ENCODE data around the gene EXOC6.

EXOC6 gene

DNA sequence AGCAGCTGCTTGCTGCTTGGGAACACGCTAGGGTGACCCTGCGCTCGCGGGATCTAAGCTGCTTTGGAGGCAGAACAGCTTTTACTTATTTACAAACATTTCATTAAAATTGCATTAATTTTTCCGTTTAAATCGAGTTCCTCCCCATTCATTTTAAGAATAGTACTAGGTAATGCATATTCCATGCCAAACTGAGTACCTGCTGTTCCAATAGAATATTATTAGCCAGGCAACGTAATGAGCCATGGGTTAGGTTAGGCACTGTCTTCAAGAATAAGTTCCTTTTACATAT lies 860 bp downstream of the EXOC6 start:
- in situ Hi-C loops (cut with HindIII; ENCODE audit: low sequenced_read_pairs): no loop called here
- H3K4me3 ChIP-seq (ENCODE audit: low read depth, low read length): peak overlapping the region; percentile 82
- DNase-seq (ENCODE audit: low read depth): no peak
- TF ChIP-seq, protein P1, sequence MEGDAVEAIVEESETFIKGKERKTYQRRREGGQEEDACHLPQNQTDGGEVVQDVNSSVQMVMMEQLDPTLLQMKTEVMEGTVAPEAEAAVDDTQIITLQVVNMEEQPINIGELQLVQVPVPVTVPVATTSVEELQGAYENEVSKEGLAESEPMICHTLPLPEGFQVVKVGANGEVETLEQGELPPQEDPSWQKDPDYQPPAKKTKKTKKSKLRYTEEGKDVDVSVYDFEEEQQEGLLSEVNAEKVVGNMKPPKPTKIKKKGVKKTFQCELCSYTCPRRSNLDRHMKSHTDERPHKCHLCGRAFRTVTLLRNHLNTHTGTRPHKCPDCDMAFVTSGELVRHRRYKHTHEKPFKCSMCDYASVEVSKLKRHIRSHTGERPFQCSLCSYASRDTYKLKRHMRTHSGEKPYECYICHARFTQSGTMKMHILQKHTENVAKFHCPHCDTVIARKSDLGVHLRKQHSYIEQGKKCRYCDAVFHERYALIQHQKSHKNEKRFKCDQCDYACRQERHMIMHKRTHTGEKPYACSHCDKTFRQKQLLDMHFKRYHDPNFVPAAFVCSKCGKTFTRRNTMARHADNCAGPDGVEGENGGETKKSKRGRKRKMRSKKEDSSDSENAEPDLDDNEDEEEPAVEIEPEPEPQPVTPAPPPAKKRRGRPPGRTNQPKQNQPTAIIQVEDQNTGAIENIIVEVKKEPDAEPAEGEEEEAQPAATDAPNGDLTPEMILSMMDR (IDR thresholded peaks at IDR 0.05; ENCODE audit: low read depth, low read length, missing control alignments): peak; percentile 10

DNA sequence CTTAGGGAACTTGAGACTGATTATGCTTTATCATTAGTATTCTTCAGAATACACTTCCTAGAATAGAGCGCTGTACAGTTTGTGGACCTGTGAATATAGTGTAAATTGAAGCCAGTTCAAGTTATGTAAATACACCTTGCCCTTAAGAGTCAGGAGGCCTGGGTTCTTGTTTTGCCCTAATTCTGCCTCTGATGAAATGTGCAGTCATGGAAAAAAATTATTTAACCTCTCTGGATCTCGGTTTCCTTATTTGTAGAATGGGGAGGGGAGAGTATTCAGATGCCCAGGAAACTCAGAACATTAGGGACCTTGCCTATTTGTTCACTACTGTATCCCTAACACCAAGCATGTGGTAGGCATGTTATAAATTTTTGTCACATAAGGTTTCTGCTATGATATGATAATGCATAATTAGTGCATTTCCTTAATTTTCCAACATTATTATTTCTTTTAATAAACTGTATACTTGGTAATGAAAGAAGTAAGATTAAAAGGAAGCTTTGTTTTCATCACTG lies 1.3 kb downstream of the EXOC6 start:
- TF ChIP-seq, protein P1 (IDR thresholded peaks at IDR 0.05; ENCODE audit: low read depth, low read length, missing control alignments): no peak
- peak overlapping the region; percentile 82 for H3K4me3 ChIP-seq (ENCODE audit: low read depth, low read length)
- no peak for DNase-seq (ENCODE audit: low read depth)
- in situ Hi-C loops (cut with HindIII; ENCODE audit: low sequenced_read_pairs): no loop called here

DNA sequence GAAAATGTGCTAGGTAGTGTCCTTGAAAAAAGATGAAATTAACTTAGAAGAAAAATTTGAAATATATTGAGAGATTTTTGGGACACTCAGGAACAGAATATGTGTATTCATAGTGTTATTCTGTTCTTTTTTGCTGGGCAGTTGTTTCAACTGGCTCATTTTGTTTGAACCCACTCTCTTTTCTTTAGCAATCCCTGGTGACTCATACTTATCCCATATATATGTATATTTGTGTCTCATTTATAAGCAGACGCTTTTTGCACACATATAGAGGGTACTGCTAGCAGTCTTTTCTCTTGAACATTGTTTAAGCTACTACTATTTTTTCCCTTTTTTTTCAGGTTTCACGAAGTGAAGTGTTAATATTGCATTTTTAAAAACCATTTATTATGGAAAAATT lies 1.9 kb downstream of the EXOC6 start:
- TF ChIP-seq, protein P1 (IDR thresholded peaks at IDR 0.05; ENCODE audit: low read depth, low read length, missing control alignments): no peak
- no peak overlapping the region for H3K4me3 ChIP-seq (ENCODE audit: low read depth, low read length)
- in situ Hi-C loops (cut with HindIII; ENCODE audit: low sequenced_read_pairs): no loop called here
- no peak for DNase-seq (ENCODE audit: low read depth)

DNA sequence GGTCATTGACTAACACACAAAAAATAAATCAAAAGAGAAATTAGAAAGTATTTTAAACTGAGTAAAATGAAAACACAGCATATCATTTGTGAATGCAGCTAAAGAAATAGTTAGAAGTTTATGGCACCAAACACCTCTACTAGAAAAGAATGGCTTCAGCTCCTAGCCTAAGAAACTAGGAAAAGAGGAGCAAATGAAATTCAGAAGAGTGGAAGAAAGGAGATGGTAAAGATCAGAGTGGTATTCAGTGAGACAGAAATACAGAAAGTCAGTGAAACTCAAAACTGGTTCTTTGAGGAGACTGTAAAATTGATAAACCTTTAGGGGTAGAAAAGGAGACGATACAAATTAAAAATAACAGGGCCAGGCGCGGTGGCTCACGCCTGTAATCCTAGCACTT lies 2.7 kb downstream of the EXOC6 start:
- no peak for DNase-seq (ENCODE audit: low read depth)
- in situ Hi-C loops (cut with HindIII; ENCODE audit: low sequenced_read_pairs): no loop called here
- TF ChIP-seq, protein P1 (IDR thresholded peaks at IDR 0.05; ENCODE audit: low read depth, low read length, missing control alignments): no peak
- H3K4me3 ChIP-seq (ENCODE audit: low read depth, low read length): no peak overlapping the region

DNA sequence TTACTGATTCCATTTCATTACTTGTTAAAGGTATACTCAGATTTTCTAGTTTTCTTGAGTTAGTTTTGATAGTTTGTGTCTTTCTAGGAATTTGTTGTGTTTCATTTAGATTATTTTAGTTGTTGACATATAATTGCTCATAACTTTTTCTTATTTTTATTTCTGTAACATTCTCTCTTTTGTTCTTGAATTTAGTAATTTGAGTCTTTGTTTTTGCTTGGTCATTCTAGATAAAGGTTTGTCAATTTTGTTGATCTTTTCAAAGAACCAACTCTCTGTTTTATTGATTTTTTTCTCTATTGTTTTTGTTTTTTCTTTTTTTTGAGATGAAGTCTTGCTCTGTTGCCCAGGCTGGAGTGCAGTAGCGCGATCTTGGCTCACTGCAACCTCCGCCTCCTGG lies 7.2 kb downstream of the EXOC6 start:
- no peak overlapping the region for H3K4me3 ChIP-seq (ENCODE audit: low read depth, low read length)
- in situ Hi-C loops (cut with HindIII; ENCODE audit: low sequenced_read_pairs): no loop called here
- TF ChIP-seq, protein P1 (IDR thresholded peaks at IDR 0.05; ENCODE audit: low read depth, low read length, missing control alignments): no peak
- DNase-seq (ENCODE audit: low read depth): no peak

DNA sequence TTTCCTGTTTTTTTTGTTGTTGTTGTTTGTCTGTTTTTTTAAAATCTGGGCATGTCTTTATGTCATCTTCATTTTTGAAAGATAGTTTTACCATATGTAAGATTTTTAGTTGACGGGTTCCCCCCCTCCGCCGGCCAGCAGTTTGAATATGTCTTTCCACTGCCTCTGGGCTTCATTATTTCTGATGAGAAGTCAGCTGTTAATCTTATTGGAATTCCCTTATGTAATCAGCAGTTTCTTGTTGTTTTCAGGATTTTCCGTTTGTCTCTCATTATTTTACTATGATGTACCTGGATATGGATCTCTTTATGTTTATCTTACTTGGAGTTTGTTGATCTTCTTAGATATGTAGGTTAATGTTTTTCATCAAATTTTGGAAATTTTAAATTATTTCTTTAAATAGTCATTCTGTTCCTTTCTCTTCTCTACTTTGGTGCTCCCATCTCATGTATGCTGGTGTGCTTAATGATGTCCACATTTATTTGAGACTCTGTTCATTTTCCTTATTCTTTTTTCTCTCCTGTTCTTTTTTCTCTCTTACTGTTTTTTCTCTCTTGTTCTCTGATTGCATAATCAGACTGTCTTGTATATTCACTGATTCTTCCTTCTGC lies 9.7 kb downstream of the EXOC6 start:
- TF ChIP-seq, protein P1 (IDR thresholded peaks at IDR 0.05; ENCODE audit: low read depth, low read length, missing control alignments): no peak
- no peak for DNase-seq (ENCODE audit: low read depth)
- in situ Hi-C loops (cut with HindIII; ENCODE audit: low sequenced_read_pairs): no loop called here
- H3K4me3 ChIP-seq (ENCODE audit: low read depth, low read length): no peak overlapping the region
